SK-N-MC (cell line): ENCODE measurements around the gene ARFRP1.

Experiments
- EZH2 ChIP-seq: fragments of 200-600 bp; sonication (generic); IDR thresholded peaks from one replicate; pipeline ENCODE4 v1.6.1; 2017; ENCODE audit warnings: antibody characterized with exemption
- POLR2AphosphoS5 ChIP-seq: IDR thresholded peaks from 2 replicates; pipeline ENCODE4 v1.6.1; 2012; ENCODE audit warnings: mild to moderate bottlenecking, low read depth, low read length, borderline replicate concordance

GRCh38 chr20:63665708-63666107 is 42.1 kb downstream of the ARFRP1 start:
- TF ChIP-seq POLR2AphosphoS5 (no peak), EZH2 (no peak)
